Activated CD8-positive, alpha-beta memory T cell treated with anti-CD3 and anti-CD28 coated beads, Interleukin-2, amount 50 U/mL, for 4 hours (primary cell): Measurements from ENCODE around the gene NTN4.
A peak's percentile ranks its signal among the peaks of the same experiment; 100 is the strongest.

ENCODE experiments used
- DNase-seq: peaks from one replicate; pipeline ENCODE4 v3.0.0-alpha.2; 2020

Gene NTN4

GRCh38 chr12:95651681-95652080 is 138.9 kb downstream of the NTN4 start:
- no peak for DNase-seq

- no peak for DNase-seq
Observed at GRCh38 chr12:95648990-95649791, 141.4 kb downstream of the NTN4 start.

- DNase-seq: no peak
Observed at GRCh38 chr12:95646781-95647190, 143.8 kb downstream of the NTN4 start.

DNA sequence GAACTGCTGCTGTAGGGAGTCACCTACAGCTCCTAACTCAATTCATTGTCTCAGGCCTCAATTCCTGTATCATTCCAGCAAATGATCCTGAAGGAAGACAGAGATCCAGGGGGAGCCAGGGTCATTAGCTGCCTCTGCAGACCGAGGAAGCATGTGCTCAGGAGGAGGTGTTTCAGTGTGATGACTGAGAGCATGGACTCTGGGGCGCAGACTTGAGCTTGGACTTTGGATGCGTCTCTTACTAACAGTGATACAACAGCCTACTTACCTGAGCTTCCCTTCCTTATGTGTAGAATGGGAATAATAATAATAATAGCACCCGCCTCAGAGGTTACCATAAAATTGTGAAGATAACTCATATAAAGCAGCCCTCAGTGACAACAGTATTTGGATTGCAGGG is 147.3 kb downstream of the NTN4 start:
- DNase-seq: no peak

GRCh38 chr12:95642583-95642982 is 148.0 kb downstream of the NTN4 start:
- DNase-seq: no peak

- no peak for DNase-seq
Observed at GRCh38 chr12:95641299-95641952, 149.1 kb downstream of the NTN4 start.

DNA sequence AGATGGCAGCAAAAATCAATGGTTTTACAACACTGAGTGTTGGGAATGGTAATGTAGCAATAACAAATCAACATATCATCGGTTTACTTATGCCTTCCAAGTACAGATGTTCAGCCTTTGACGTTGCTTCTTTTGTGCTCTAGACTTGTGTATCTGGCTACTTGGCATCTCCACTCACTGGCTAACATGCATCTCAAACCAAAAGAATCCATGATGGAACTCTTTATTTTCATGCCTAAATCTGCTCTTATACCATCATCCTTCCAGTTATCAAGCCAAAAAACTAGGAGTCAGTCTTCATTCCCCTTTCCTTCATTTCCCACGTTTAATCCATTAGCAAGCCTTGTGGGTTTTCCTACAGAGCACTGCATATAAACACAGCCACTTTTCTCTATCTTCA is 150.0 kb downstream of the NTN4 start:
- DNase-seq: no peak

DNA sequence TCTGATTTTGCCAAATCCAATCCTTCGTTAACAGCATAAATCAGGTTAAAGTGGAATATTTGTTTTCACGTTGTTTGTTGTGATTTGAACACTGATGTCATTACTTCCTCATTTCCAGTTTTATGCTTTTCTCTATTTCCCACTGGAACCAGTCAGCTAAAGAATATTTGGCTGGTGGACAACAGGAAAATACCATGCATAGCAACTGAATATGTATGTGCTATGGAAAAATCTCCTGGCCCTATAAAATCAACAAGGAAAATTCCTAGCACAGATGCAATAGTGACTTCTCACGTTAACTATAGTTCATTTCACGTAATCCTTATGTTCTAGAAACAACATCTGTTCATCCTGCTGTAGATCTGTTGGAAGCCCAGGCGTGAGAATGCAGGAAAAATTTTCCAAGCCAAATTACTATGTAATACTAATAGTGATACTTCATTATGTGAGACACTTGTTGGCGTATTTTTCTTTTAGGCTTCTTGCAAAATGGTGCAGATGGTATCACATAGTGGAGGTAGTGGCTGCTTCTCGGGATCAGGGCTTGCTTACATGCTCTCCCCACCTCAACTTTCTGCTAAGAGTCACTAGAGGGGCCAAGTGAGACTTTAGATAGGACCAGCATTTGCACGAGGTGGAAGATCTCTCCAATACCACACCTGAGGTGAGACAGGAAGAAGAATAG is 153.0 kb downstream of the NTN4 start:
- no peak for DNase-seq

- DNase-seq: no peak
Observed at GRCh38 chr12:95637010-95637409, 153.6 kb downstream of the NTN4 start.

- DNase-seq: no peak
Observed at GRCh38 chr12:95634622-95635621, 155.6 kb downstream of the NTN4 start.

- DNase-seq: no peak
Observed at GRCh38 chr12:95633732-95634465, 156.7 kb downstream of the NTN4 start.

GRCh38 chr12:95633049-95633731 is 157.4 kb downstream of the NTN4 start:
- DNase-seq: no peak

DNA sequence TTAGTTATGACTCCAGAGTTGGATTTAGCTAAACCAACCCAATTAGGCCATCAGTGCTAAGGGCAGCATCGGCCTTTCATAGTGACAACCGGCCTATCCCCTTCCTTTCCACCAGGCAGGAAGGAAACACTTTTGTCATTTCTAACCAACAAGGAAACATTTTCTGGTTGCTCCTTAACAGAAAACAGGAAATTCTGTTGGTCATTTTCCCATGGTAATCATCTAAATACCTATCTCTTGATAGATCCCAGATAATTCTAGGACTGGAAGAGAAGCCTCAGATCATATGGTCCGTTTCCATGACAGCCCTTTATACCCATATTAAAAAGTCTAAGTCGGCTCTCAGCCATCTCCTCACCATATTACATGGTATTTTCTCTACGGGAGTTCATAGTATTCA is 160.1 kb downstream of the NTN4 start:
- no peak for DNase-seq

DNA sequence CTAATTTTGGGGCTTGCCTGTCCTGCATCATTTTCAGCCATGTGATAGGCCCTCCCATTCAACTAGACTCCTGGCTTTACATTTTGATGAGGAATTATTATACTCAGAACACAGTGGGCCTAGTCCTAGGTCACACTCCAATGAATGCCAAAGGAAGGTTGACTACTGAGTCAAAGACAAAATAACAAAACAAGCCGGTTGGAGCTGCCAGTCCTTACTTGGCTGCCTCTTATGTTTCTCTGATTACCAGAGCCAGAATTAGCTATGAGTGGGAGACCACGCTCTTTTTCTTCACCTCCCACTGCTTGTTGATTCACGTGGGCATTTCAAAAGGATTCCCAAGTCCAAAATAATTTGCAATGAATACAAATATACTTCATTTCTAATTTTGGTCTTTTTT is 161.2 kb downstream of the NTN4 start:
- no peak for DNase-seq

DNA sequence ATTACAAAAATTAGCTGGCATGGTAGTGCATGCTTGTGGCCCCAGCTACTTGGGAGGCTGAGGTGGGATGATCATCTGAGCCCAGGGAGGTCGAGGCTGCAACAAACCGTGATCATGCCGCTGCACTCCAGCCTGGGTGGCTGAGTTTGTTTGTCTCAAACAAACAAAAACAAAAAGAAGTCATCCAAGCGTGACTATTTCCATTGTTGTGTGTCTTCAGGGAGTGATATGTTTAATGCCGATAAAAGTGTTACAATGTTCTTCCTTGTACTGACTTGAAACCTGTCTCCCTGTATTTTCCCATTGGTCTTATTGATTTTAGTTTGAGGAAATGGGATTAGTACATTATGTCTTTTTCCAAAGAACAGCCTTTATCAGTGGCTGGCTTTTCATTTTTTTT is 163.7 kb downstream of the NTN4 start:
- DNase-seq: no peak

DNA sequence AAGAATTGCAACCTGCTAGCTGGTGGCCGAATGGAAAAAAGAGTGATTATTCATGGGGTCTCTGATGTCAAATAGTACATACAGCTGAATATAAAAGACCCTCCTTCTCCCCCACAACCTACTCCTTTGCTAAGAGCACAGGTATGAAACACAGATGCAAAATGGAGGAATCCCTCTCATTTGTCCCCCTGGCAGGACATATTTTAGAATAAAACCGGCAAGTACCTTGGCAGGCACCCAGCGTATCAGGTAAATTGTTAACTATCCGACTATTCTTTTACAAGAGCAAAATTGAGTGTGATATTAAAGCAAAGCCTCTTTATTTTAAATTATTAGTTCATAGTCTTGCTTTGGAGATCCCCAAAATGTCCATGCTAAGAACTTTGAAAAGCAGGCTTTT is 165.6 kb downstream of the NTN4 start:
- DNase-seq: no peak

- DNase-seq: no peak
Observed at GRCh38 chr12:95624589-95624988, 166.0 kb downstream of the NTN4 start.

- DNase-seq: peak; percentile 23
Observed at GRCh38 chr12:95623554-95624170, 166.9 kb downstream of the NTN4 start.

DNA sequence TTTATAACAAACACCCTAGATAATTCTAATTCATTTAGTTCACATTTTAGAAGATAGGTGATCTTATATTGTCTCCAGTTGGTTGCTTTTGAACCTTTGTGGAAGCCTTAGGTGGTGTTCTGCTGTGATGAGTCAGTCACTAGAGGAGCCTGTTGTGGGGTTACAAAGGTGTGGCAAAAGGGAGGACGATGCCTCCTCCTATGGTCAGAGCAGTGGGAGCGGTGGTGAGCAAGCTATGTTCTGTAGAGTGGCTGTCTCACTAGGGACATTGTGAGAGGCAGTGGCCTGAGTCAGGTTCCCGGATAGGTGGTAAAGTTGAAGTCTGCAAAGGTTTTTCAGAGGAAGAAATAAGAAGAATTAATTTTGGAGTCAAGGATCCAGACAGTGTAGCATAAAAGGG is 167.7 kb downstream of the NTN4 start:
- no peak for DNase-seq

DNA sequence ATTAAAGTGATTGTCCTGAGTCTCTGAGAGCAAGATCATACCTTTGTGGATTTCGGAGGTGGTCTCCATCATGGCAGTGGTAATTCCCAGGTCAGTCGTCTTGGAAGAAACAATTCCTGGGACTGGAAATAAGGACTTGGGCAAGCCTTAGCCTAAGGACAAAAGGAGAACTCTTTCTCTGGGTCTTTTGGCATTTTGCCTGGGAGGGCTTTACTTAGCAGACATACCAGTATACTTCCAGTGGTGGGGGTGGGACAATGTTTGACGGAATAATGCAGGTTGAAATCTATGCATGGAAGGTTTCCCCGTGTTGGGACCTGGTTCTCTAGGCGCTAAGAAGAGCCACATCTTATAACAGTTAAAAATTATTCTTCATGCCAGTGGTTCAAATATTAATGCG is 168.8 kb downstream of the NTN4 start:
- DNase-seq: no peak

DNA sequence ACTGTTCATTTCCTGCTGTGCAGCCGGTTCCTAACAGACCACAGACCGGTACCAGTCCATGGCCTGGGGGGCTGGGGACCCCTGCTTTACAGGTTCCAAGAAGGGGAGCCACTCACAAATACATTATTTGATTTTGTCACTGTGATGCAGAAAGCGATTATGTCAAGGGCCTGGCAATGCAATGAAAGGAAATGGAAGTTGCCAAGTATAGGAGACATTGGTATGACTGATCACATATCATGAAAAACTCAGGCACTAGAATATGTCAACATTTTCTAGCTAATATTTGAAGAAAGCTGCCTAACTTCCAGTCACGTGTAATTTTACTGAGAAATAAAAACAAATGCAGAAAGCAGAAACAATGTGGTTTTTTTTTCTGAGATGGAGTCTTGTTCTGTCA is 170.4 kb downstream of the NTN4 start:
- DNase-seq: no peak
